ENCODE measurements around the gene SLC6A11. TPM values are rescaled to one million over a fixed set of nuclear protein-coding genes. Genes with fewer than 3 reads are reported as not detected.

Gene SLC6A11
- total RNA-seq, 4 donors from 2014 or later, result not detected

GRCh38 chr3:10814623-10815022 is 1.4 kb upstream of the SLC6A11 start:
- 72 to 79% methylated on average over 7 of the region's 7 CpGs for WGBS, 2 donors
- H3K4me1 ChIP-seq, result peaks cover 3 to 9% of the 10 kb centered on the region in 2 donors
- no peak for DNase-seq
- H3K27me3 ChIP-seq, result no peaks in the 10 kb centered on the region
- no peaks in the 10 kb centered on the region for H3K36me3 ChIP-seq
- intact Hi-C loops (cut with DNase I), result no loop called here
- no peak overlapping the region for H3K4me3 ChIP-seq (replicated peaks in 1 of 3)
- no peaks in the 10 kb centered on the region for H3K9me3 ChIP-seq
- TF ChIP-seq POLR2A (IDR thresholded peaks at IDR 0.05), result no peak
- H3K27ac ChIP-seq, result no peak overlapping the region

- no peak overlapping the region for H3K27ac ChIP-seq
- intact Hi-C loops (cut with DNase I), result no loop called here
- no peaks in the 10 kb centered on the region for H3K36me3 ChIP-seq
- 49 to 57% methylated on average over 10 of the region's 10 CpGs for WGBS, 2 donors
- H3K27me3 ChIP-seq, result no peaks in the 10 kb centered on the region
- TF ChIP-seq POLR2A (IDR thresholded peaks at IDR 0.05) (no peak), CTCF (IDR thresholded peaks at IDR 0.05) (no peak)
- no peaks in the 10 kb centered on the region for H3K9me3 ChIP-seq
- no peak for DNase-seq
- H3K4me1 ChIP-seq, result peaks cover 3 to 9% of the 10 kb centered on the region in 2 donors
- no peak overlapping the region for H3K4me3 ChIP-seq (replicated peaks in 1 of 3)
Observed at GRCh38 chr3:10815487-10815886, 541 bp upstream of the SLC6A11 start.

GRCh38 chr3:10816863-10817253 is 830 bp downstream of the SLC6A11 start:
- H3K36me3 ChIP-seq, result no peaks in the 10 kb centered on the region
- H3K27ac ChIP-seq, result no peak overlapping the region
- TF ChIP-seq POLR2A (IDR thresholded peaks at IDR 0.05) (no peak), CTCF (IDR thresholded peaks at IDR 0.05) (no peak)
- no peak for DNase-seq
- H3K9me3 ChIP-seq, result no peaks in the 10 kb centered on the region
- WGBS, 2 donors, result 72 to 80% methylated on average over 10 of the region's 10 CpGs
- H3K27me3 ChIP-seq, result no peaks in the 10 kb centered on the region
- intact Hi-C loops (cut with DNase I), result no loop called here
- peaks cover 3 to 9% of the 10 kb centered on the region in 2 donors for H3K4me1 ChIP-seq
- H3K4me3 ChIP-seq (replicated peaks in 1 of 3), result no peak overlapping the region

- Histone ChIP-seq H3K36me3 (no peaks in the 10 kb centered on the region), H3K9me3 (no peaks in the 10 kb centered on the region), H3K27ac (no peak overlapping the region), H3K27me3 (no peaks in the 10 kb centered on the region), H3K4me1 (peaks cover 3 to 9% of the 10 kb centered on the region in 2 donors), H3K4me3 (replicated peaks in 1 of 3) (no peak overlapping the region)
- WGBS, 2 donors, result 41 to 47% methylated on average over 10 to 11 of the region's 11 CpGs
- TF ChIP-seq CTCF (IDR thresholded peaks at IDR 0.05) (no peak), POLR2A (IDR thresholded peaks at IDR 0.05) (no peak)
- intact Hi-C loops (cut with DNase I), result no loop called here
- no peak for DNase-seq
Observed at GRCh38 chr3:10817506-10817905, 1.5 kb downstream of the SLC6A11 start.

- no peak for TF ChIP-seq CTCF (IDR thresholded peaks at IDR 0.05)
- TF ChIP-seq POLR2A (IDR thresholded peaks at IDR 0.05), result no peak
- H3K27me3 ChIP-seq, result no peaks in the 10 kb centered on the region
- 84 to 85% methylated on average over 5 of the region's 5 CpGs for WGBS, 2 donors
- H3K4me1 ChIP-seq, result no peaks in the 10 kb centered on the region
- no peaks in the 10 kb centered on the region for H3K36me3 ChIP-seq
- H3K9me3 ChIP-seq, result no peaks in the 10 kb centered on the region
- H3K27ac ChIP-seq, result no peak overlapping the region
- no peak for DNase-seq
- intact Hi-C loops (cut with DNase I), result no loop called here
- H3K4me3 ChIP-seq (replicated peaks in 1 of 3), result no peak overlapping the region
Observed at GRCh38 chr3:10822055-10822454, 6.0 kb downstream of the SLC6A11 start.
